ENCODE data around the gene CD81. TPM values are rescaled to one million over a fixed set of nuclear protein-coding genes. Genes with fewer than 3 reads are reported as not detected.

Gene CD81
- total RNA-seq, 4 donors from 2014 or later: 498 to 652 (median 582) TPM

DNA sequence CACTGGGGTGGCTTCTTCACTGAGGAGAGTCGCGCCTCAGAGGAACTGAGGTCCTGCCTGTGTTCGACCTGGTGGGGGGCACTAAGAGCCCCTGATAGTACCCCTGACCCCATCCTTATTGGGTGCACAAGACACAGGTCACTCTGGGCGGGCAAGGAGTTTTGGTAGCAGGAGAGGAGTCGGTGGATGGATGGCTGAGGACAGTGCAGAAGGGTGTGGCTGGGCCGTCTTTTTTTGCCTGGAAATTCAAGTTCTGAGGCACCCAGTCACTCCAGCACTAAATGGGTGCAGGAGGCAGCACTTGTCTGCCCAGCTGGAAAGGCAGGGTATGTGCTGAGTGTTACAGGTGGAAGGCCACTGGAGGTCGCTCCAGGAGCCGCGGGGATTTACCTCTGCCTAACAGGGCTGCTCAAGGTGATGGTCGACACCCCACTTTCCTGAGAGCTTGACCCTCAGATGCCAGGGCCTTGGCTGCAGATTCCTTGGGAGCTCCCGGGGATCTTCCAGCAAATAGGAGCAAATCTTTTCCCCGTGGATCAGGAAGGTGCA lies 24.4 kb downstream of the CD81 start:
- TF ChIP-seq POLR2A (IDR thresholded peaks at IDR 0.05; ENCODE audit: low read depth) (no peak), POLR2AphosphoS5 (IDR thresholded peaks at IDR 0.05) (no peak), EP300 (IDR thresholded peaks at IDR 0.05) (no peak)
- TF ChIP-seq, protein P1, sequence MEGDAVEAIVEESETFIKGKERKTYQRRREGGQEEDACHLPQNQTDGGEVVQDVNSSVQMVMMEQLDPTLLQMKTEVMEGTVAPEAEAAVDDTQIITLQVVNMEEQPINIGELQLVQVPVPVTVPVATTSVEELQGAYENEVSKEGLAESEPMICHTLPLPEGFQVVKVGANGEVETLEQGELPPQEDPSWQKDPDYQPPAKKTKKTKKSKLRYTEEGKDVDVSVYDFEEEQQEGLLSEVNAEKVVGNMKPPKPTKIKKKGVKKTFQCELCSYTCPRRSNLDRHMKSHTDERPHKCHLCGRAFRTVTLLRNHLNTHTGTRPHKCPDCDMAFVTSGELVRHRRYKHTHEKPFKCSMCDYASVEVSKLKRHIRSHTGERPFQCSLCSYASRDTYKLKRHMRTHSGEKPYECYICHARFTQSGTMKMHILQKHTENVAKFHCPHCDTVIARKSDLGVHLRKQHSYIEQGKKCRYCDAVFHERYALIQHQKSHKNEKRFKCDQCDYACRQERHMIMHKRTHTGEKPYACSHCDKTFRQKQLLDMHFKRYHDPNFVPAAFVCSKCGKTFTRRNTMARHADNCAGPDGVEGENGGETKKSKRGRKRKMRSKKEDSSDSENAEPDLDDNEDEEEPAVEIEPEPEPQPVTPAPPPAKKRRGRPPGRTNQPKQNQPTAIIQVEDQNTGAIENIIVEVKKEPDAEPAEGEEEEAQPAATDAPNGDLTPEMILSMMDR (IDR thresholded peaks at IDR 0.05): no peak
- 40% methylated on average over 12 of the region's 12 CpGs for WGBS
- DNase-seq (ENCODE audit: extremely low spot score): no peak
- Histone ChIP-seq H3K4me1 (peaks cover 25 to 39% (median 31%) of the 10 kb centered on the region in 4 donors), H3K4me3 (peak overlapping the region; percentile 72 to 86 (median 86)), H3K27ac (replicated peaks in 1 of 4) (peak overlapping the region; percentile 91 to 94 (median 93)), H3K27me3 (no peaks in the 10 kb centered on the region), H3K9me3 (no peaks in the 10 kb centered on the region), H3K36me3 (peaks cover 24 to 53% (median 47%) of the 10 kb centered on the region in 4 donors)
- intact Hi-C loops (cut with DNase I): no loop called here

DNA sequence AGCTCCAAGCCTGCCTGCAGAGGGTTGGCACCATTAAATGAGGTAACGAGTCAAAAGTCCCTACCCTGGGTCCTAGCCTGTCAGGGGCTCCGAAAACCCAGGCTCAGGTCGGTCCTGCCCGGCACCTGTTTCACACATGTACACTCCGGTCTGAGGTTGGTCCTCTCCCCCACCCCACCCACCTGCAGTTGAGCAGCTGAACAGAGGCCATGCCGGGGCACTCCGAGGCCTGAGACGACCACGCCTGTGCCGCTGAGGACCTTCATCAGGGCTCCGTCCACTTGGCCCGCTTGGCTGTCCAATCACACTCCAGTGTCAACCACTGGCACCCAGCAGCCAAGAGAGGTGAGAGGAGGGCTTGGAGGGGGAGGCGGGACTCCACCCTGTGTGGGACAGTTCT lies 25.0 kb downstream of the CD81 start:
- H3K27me3 ChIP-seq: no peaks in the 10 kb centered on the region
- H3K9me3 ChIP-seq: no peaks in the 10 kb centered on the region
- H3K27ac ChIP-seq (replicated peaks in 1 of 4): peak overlapping the region in 1 of 4 donors; percentile 93
- TF ChIP-seq POLR2A (IDR thresholded peaks at IDR 0.05; ENCODE audit: low read depth) (no peak), EP300 (IDR thresholded peaks at IDR 0.05) (no peak), POLR2AphosphoS5 (IDR thresholded peaks at IDR 0.05) (no peak)
- TF ChIP-seq, protein P1 (IDR thresholded peaks at IDR 0.05): no peak
- peak overlapping the region in 1 of 4 donors; percentile 85 for H3K4me3 ChIP-seq
- peaks cover 25 to 39% (median 31%) of the 10 kb centered on the region in 4 donors for H3K4me1 ChIP-seq
- DNase-seq (ENCODE audit: extremely low spot score): no peak
- 82% methylated on average over 10 of the region's 13 CpGs for WGBS
- H3K36me3 ChIP-seq: peaks cover 18 to 47% (median 41%) of the 10 kb centered on the region in 4 donors
- intact Hi-C loops (cut with DNase I): no loop called here

DNA sequence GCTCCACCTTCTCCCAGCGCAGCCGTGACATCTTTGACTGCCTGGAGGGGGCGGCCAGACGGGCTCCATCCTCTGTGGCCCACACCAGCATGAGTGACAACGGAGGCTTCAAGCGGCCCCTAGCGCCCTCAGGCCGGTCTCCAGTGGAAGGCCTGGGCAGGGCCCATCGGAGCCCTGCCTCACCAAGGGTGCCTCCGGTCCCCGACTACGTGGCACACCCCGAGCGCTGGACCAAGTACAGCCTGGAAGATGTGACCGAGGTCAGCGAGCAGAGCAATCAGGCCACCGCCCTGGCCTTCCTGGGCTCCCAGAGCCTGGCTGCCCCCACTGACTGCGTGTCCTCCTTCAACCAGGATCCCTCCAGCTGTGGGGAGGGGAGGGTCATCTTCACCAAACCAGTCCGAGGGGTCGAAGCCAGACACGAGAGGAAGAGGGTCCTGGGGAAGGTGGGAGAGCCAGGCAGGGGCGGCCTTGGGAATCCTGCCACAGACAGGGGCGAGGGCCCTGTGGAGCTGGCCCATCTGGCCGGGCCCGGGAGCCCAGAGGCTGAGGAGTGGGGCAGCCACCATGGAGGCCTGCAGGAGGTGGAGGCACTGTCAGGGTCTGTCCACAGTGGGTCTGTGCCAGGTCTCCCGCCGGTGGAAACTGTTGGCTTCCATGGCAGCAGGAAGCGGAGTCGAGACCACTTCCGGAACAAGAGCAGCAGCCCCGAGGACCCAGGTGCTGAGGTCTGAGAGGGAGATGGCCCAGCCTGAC lies 26.0 kb downstream of the CD81 start:
- intact Hi-C loops (cut with DNase I): no loop called here
- H3K4me1 ChIP-seq: peaks cover 25 to 39% (median 31%) of the 10 kb centered on the region in 4 donors
- H3K9me3 ChIP-seq: no peaks in the 10 kb centered on the region
- H3K36me3 ChIP-seq: peaks cover 16 to 37% (median 32%) of the 10 kb centered on the region in 4 donors
- no peak for TF ChIP-seq EP300 (IDR thresholded peaks at IDR 0.05)
- TF ChIP-seq, protein P1 (IDR thresholded peaks at IDR 0.05): no peak
- no peak for TF ChIP-seq POLR2AphosphoS5 (IDR thresholded peaks at IDR 0.05)
- TF ChIP-seq POLR2A (IDR thresholded peaks at IDR 0.05; ENCODE audit: low read depth): no peak
- WGBS: 85% methylated on average over 14 of the region's 31 CpGs
- H3K4me3 ChIP-seq: no peak overlapping the region
- no peak overlapping the region for H3K27ac ChIP-seq (replicated peaks in 1 of 4)
- DNase-seq (ENCODE audit: extremely low spot score): no peak
- no peaks in the 10 kb centered on the region for H3K27me3 ChIP-seq

DNA sequence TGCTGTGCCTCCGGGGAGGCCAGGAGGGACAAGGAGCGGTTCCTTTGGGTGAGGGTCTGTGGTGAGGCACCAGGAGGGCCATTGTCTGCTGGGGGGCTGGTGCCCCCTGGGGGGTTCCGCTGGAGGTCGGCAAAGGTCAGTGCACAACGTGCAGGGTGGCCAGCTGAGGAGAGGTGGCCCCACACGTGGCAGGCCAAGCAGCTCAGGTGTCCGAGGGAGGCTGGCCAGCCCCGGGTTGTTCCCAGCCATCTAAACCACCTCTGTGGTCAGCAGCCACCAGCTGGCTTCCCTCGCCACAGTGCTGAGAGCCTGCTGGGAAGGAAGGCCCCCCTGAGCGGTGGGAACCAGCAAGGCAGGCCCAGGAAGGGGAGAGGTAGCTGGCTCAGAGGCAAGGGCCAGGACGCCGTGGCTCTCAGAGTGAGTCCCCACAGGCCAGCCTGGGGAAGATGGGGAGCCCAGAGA lies 27.7 kb downstream of the CD81 start:
- peaks cover 15 to 22% (median 18%) of the 10 kb centered on the region in 4 donors for H3K4me1 ChIP-seq
- H3K9me3 ChIP-seq: no peaks in the 10 kb centered on the region
- intact Hi-C loops (cut with DNase I): no loop called here
- peaks cover 16 to 26% (median 24%) of the 10 kb centered on the region in 4 donors for H3K36me3 ChIP-seq
- WGBS: 73% methylated on average over 9 of the region's 12 CpGs
- no peak overlapping the region for H3K4me3 ChIP-seq
- H3K27ac ChIP-seq (replicated peaks in 1 of 4): no peak overlapping the region
- H3K27me3 ChIP-seq: peaks cover 0 to under 1% (median 0%) of the 10 kb centered on the region in 4 donors
- TF ChIP-seq, protein P1 (IDR thresholded peaks at IDR 0.05): no peak
- TF ChIP-seq POLR2A (IDR thresholded peaks at IDR 0.05; ENCODE audit: low read depth): no peak
- no peak for TF ChIP-seq EP300 (IDR thresholded peaks at IDR 0.05)
- TF ChIP-seq POLR2AphosphoS5 (IDR thresholded peaks at IDR 0.05): no peak
- no peak for DNase-seq (ENCODE audit: extremely low spot score)

All from esophagus muscularis mucosa (tissue), 4 donors.